ENCODE measurements around the gene ATN1.

The ATN1 gene

DNA sequence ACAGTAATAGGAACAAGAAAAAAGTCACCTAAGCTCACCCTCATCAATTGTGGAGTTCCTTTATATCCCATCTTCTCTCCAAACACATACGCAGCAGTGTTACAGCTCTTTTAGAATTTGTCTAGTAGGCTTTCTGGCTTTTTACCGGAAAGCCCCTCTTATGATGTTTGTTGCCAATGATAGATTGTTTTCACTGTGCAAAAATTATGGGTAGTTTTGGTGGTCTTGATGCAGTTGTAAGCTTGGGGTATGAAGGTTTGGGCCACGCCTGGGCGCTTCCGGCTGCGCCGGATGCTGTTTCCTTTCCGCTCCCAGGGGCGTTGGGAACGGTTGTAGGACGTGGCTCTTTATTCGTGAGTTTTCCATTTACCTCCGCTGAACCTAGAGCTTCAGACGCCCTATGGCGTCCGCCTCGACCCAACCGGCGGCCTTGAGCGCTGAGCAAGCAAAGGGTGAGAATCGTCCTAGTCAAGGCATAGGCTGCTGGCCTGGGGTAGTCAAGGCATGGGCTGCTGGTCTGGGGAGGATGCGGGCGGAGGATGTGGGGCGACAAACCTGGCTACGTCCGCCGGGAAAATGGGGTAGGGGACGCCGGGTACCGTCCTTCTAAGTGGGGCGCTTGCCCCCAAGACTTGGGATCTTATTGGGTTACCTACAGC is 16.1 kb downstream of the ATN1 start, which contains the start of the genes C12orf57 and RNU7-1 (continued):
- TF ChIP-seq, protein P1, sequence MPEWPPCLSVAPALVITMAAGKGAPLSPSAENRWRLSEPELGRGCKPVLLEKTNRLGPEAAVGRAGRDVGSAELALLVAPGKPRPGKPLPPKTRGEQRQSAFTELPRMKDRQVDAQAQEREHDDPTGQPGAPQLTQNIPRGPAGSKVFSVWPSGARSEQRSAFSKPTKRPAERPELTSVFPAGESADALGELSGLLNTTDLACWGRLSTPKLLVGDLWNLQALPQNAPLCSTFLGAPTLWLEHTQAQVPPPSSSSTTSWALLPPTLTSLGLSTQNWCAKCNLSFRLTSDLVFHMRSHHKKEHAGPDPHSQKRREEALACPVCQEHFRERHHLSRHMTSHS (tag by site-specific recombination; IDR thresholded peaks at IDR 0.05): no peak
- TF ChIP-seq ZNF529 (tag by site-specific recombination; IDR thresholded peaks at IDR 0.05; ENCODE audit: insufficient replicate concordance) (no peak), ZBTB8A (tag by site-specific recombination; IDR thresholded peaks at IDR 0.05) (no peak), ZNF133 (tag by site-specific recombination; IDR thresholded peaks at IDR 0.05) (no peak), ZNF561 (tag by site-specific recombination; IDR thresholded peaks at IDR 0.05; ENCODE audit: borderline replicate concordance) (peak; percentile 42; the same call in 1 of the 2 replicates), ZNF248 (tag by site-specific recombination; IDR thresholded peaks at IDR 0.05) (no peak), GFI1B (tag by site-specific recombination; IDR thresholded peaks at IDR 0.05) (peak; percentile 10; the same call in 1 of the 2 replicates), ZNF132 (tag by site-specific recombination; IDR thresholded peaks at IDR 0.05; ENCODE audit: borderline replicate concordance) (no peak), ZNF558 (tag by site-specific recombination; IDR thresholded peaks at IDR 0.05) (no peak), KLF9 (tag by site-specific recombination; IDR thresholded peaks at IDR 0.05; ENCODE audit: low read depth) (no peak), RBAK (tag by site-specific recombination; IDR thresholded peaks at IDR 0.05) (no peak), ZNF473 (tag by site-specific recombination; IDR thresholded peaks at IDR 0.05) (no peak), HOXA7 (CRISPR knock-in tag; IDR thresholded peaks at IDR 0.05; ENCODE audit: borderline replicate concordance) (no peak), ZNF354C (tag by site-specific recombination; IDR thresholded peaks at IDR 0.05; ENCODE audit: borderline replicate concordance, low read depth) (no peak), TCF7L2 (IDR thresholded peaks at IDR 0.05; ENCODE audit: borderline replicate concordance, low read depth, low read length) (no peak), ZNF114 (tag by site-specific recombination; IDR thresholded peaks at IDR 0.05) (no peak), SP2 (tag by site-specific recombination; IDR thresholded peaks at IDR 0.05) (peak; percentile 66), ZNF571 (tag by site-specific recombination; IDR thresholded peaks at IDR 0.05) (no peak), ZNF670 (tag by site-specific recombination; IDR thresholded peaks at IDR 0.05; ENCODE audit: low read depth) (no peak), IKZF3 (tag by site-specific recombination; IDR thresholded peaks at IDR 0.05) (peak; percentile 86), ZNF707 (tag by site-specific recombination; IDR thresholded peaks at IDR 0.05) (no peak), ZNF138 (tag by site-specific recombination; IDR thresholded peaks at IDR 0.05; ENCODE audit: borderline replicate concordance) (no peak), ZNF785 (tag by site-specific recombination; IDR thresholded peaks at IDR 0.05) (0 out of 2 replicates have a peak, but pooled peaks have one; percentile 43), ZNF549 (tag by site-specific recombination; IDR thresholded peaks at IDR 0.05) (no peak), ZNF211 (tag by site-specific recombination; IDR thresholded peaks at IDR 0.05; ENCODE audit: low read depth) (no peak)
- TF ChIP-seq, protein P2, sequence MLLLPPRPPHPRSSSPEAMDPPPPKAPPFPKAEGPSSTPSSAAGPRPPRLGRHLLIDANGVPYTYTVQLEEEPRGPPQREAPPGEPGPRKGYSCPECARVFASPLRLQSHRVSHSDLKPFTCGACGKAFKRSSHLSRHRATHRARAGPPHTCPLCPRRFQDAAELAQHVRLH (tag by site-specific recombination; IDR thresholded peaks at IDR 0.05): peak; percentile 88
- TF ChIP-seq, protein P3, sequence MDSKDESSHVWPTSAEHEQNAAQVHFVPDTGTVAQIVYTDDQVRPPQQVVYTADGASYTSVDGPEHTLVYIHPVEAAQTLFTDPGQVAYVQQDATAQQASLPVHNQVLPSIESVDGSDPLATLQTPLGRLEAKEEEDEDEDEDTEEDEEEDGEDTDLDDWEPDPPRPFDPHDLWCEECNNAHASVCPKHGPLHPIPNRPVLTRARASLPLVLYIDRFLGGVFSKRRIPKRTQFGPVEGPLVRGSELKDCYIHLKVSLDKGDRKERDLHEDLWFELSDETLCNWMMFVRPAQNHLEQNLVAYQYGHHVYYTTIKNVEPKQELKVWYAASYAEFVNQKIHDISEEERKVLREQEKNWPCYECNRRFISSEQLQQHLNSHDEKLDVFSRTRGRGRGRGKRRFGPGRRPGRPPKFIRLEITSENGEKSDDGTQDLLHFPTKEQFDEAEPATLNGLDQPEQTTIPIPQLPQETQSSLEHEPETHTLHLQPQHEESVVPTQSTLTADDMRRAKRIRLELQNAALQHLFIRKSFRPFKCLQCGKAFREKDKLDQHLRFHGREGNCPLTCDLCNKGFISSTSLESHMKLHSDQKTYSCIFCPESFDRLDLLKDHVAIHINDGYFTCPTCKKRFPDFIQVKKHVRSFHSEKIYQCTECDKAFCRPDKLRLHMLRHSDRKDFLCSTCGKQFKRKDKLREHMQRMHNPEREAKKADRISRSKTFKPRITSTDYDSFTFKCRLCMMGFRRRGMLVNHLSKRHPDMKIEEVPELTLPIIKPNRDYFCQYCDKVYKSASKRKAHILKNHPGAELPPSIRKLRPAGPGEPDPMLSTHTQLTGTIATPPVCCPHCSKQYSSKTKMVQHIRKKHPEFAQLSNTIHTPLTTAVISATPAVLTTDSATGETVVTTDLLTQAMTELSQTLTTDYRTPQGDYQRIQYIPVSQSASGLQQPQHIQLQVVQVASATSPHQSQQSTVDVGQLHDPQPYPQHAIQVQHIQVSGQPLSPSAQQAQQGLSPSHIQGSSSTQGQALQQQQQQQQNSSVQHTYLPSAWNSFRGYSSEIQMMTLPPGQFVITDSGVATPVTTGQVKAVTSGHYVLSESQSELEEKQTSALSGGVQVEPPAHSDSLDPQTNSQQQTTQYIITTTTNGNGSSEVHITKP (tag by site-specific recombination; IDR thresholded peaks at IDR 0.05): peak; percentile 36
- TF ChIP-seq, protein P4, sequence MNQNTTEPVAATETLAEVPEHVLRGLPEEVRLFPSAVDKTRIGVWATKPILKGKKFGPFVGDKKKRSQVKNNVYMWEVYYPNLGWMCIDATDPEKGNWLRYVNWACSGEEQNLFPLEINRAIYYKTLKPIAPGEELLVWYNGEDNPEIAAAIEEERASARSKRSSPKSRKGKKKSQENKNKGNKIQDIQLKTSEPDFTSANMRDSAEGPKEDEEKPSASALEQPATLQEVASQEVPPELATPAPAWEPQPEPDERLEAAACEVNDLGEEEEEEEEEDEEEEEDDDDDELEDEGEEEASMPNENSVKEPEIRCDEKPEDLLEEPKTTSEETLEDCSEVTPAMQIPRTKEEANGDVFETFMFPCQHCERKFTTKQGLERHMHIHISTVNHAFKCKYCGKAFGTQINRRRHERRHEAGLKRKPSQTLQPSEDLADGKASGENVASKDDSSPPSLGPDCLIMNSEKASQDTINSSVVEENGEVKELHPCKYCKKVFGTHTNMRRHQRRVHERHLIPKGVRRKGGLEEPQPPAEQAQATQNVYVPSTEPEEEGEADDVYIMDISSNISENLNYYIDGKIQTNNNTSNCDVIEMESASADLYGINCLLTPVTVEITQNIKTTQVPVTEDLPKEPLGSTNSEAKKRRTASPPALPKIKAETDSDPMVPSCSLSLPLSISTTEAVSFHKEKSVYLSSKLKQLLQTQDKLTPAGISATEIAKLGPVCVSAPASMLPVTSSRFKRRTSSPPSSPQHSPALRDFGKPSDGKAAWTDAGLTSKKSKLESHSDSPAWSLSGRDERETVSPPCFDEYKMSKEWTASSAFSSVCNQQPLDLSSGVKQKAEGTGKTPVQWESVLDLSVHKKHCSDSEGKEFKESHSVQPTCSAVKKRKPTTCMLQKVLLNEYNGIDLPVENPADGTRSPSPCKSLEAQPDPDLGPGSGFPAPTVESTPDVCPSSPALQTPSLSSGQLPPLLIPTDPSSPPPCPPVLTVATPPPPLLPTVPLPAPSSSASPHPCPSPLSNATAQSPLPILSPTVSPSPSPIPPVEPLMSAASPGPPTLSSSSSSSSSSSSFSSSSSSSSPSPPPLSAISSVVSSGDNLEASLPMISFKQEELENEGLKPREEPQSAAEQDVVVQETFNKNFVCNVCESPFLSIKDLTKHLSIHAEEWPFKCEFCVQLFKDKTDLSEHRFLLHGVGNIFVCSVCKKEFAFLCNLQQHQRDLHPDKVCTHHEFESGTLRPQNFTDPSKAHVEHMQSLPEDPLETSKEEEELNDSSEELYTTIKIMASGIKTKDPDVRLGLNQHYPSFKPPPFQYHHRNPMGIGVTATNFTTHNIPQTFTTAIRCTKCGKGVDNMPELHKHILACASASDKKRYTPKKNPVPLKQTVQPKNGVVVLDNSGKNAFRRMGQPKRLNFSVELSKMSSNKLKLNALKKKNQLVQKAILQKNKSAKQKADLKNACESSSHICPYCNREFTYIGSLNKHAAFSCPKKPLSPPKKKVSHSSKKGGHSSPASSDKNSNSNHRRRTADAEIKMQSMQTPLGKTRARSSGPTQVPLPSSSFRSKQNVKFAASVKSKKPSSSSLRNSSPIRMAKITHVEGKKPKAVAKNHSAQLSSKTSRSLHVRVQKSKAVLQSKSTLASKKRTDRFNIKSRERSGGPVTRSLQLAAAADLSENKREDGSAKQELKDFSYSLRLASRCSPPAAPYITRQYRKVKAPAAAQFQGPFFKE (tag by site-specific recombination; IDR thresholded peaks at IDR 0.05; ENCODE audit: borderline replicate concordance): no peak
- TF ChIP-seq, protein P5, sequence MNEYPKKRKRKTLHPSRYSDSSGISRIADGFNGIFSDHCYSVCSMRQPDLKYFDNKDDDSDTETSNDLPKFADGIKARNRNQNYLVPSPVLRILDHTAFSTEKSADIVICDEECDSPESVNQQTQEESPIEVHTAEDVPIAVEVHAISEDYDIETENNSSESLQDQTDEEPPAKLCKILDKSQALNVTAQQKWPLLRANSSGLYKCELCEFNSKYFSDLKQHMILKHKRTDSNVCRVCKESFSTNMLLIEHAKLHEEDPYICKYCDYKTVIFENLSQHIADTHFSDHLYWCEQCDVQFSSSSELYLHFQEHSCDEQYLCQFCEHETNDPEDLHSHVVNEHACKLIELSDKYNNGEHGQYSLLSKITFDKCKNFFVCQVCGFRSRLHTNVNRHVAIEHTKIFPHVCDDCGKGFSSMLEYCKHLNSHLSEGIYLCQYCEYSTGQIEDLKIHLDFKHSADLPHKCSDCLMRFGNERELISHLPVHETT (tag by site-specific recombination; IDR thresholded peaks at IDR 0.05): peak; percentile 39
